HL-60/S4 (cell line): Measurements from ENCODE around the gene MVK.

Source experiments
- in situ Hi-C: fragments of 300-500 bp; cut with MboI; formaldehyde crosslinking; loops from 2 replicates; pipeline ENCODE4 v1.14.3; 2022; ENCODE audit warnings: low sequenced_read_pairs

MVK gene

GRCh38 chr12:109544955-109545531 lies 28.6 kb upstream of the MVK start:
- in situ Hi-C loops: no loop called here

GRCh38 chr12:109545826-109546225 lies 27.8 kb upstream of the MVK start:
- in situ Hi-C loops: no loop called here

GRCh38 chr12:109547286-109547685 lies 26.3 kb upstream of the MVK start:
- in situ Hi-C loops: no loop called here

- in situ Hi-C loops: no loop called here
These were observed 25.3 kb upstream of the MVK start for GRCh38 chr12:109548258-109548657.

GRCh38 chr12:109549613-109550270 lies 23.9 kb upstream of the MVK start:
- in situ Hi-C loops: no loop called here

GRCh38 chr12:109550281-109550680 lies 23.3 kb upstream of the MVK start:
- in situ Hi-C loops: no loop called here

- in situ Hi-C loops: no loop called here
These were observed 22.5 kb upstream of the MVK start for GRCh38 chr12:109551108-109551507.

GRCh38 chr12:109552971-109553370 lies 20.6 kb upstream of the MVK start:
- in situ Hi-C loops: no loop called here

GRCh38 chr12:109553483-109553882 lies 20.1 kb upstream of the MVK start:
- in situ Hi-C loops: no loop called here

GRCh38 chr12:109553906-109554500 lies 19.6 kb upstream of the MVK start:
- in situ Hi-C loops: no loop called here

GRCh38 chr12:109554761-109555160 lies 18.8 kb upstream of the MVK start:
- in situ Hi-C loops: no loop called here

GRCh38 chr12:109555431-109556315 lies 17.9 kb upstream of the MVK start:
- in situ Hi-C loops: no loop called here

- in situ Hi-C loops: no loop called here
These were observed 16.4 kb upstream of the MVK start for GRCh38 chr12:109557200-109557599.

- in situ Hi-C loops: no loop called here
These were observed 15.8 kb upstream of the MVK start for GRCh38 chr12:109557805-109558204.

- in situ Hi-C loops: no loop called here
These were observed 15.0 kb upstream of the MVK start for GRCh38 chr12:109558374-109559199.

- in situ Hi-C loops: no loop called here
These were observed 14.4 kb upstream of the MVK start for GRCh38 chr12:109559200-109559505.

- in situ Hi-C loops: no loop called here
These were observed 14.0 kb upstream of the MVK start for GRCh38 chr12:109559601-109560000.

- in situ Hi-C loops: no loop called here
These were observed 12.5 kb upstream of the MVK start for GRCh38 chr12:109560867-109561710.

- in situ Hi-C loops: no loop called here
These were observed 11.9 kb upstream of the MVK start for GRCh38 chr12:109561711-109562030.

- in situ Hi-C loops: no loop called here
These were observed 10.7 kb upstream of the MVK start for GRCh38 chr12:109562871-109563270.
